ENCODE results near the gene PRUNE2. TPM values are rescaled to one million over a fixed set of nuclear protein-coding genes. Genes with fewer than 3 reads are reported as not detected.

The PRUNE2 gene
- total RNA-seq, 6 experiments from 2014 or later = 1.4 to 3.3 (median 2.1) TPM

GRCh38 chr9:76873821-76874220 is 32.1 kb downstream of the PRUNE2 start:
- Histone ChIP-seq H3K27ac (no peak overlapping the region), H3K4me1 (no peaks in the 10 kb centered on the region), H3K4me3 (no peak overlapping the region), H3K27me3 (no peaks in the 10 kb centered on the region), H3K36me3 (no peaks in the 10 kb centered on the region), H3K9me3 (no peaks in the 10 kb centered on the region)
- TF ChIP-seq CTCF (IDR thresholded peaks at IDR 0.05) (no peak), POLR2A (IDR thresholded peaks at IDR 0.05) (no peak)
- no peak for ATAC-seq
- DNase-seq = no peak
- WGBS (ENCODE audit: insufficient coverage, low coverage, low lambda C conversion rate, missing lambda C conversion rate) = 50% methylated on average over 2 of the region's 2 CpGs
- intact Hi-C loops (cut with DNase I) = no loop called here

- intact Hi-C loops (cut with DNase I) = no loop called here
These were observed 32.7 kb downstream of the PRUNE2 start for GRCh38 chr9:76873056-76873792.

GRCh38 chr9:76868897-76869296 is 37.0 kb downstream of the PRUNE2 start:
- Histone ChIP-seq H3K9me3 (no peaks in the 10 kb centered on the region), H3K36me3 (no peaks in the 10 kb centered on the region), H3K4me3 (no peak overlapping the region), H3K27ac (no peak overlapping the region), H3K4me1 (no peaks in the 10 kb centered on the region), H3K27me3 (no peaks in the 10 kb centered on the region)
- TF ChIP-seq POLR2A (IDR thresholded peaks at IDR 0.05) (no peak), CTCF (IDR thresholded peaks at IDR 0.05) (no peak)
- intact Hi-C loops (cut with DNase I) = no loop called here
- DNase-seq (no peak), ATAC-seq (no peak)
- WGBS (ENCODE audit: insufficient coverage, low coverage, low lambda C conversion rate, missing lambda C conversion rate) = 46% methylated on average over 11 of the region's 13 CpGs

More at GRCh38 chr9:76873056-76873792, 32.7 kb downstream of the PRUNE2 start:
- DNase-seq = no peak
- H3K4me3 ChIP-seq = no peak overlapping the region
- TF ChIP-seq CTCF (IDR thresholded peaks at IDR 0.05) (no peak), POLR2A (IDR thresholded peaks at IDR 0.05) (no peak)
- no peaks in the 10 kb centered on the region for H3K4me1 ChIP-seq
- no peaks in the 10 kb centered on the region for H3K36me3 ChIP-seq
- no peak for ATAC-seq
- H3K27ac ChIP-seq = no peak overlapping the region
- H3K9me3 ChIP-seq = no peaks in the 10 kb centered on the region
- 20% methylated on average over 13 of the region's 13 CpGs for WGBS (ENCODE audit: insufficient coverage, low coverage, low lambda C conversion rate, missing lambda C conversion rate)
- no peaks in the 10 kb centered on the region for H3K27me3 ChIP-seq

GRCh38 chr9:76866689-76867088 is 39.2 kb downstream of the PRUNE2 start:
- no peaks in the 10 kb centered on the region for H3K4me1 ChIP-seq
- intact Hi-C loops (cut with DNase I) = no loop called here
- no peaks in the 10 kb centered on the region for H3K27me3 ChIP-seq
- no peak overlapping the region for H3K4me3 ChIP-seq
- ATAC-seq (no peak), DNase-seq (no peak)
- 30% methylated on average over 7 of the region's 7 CpGs for WGBS (ENCODE audit: insufficient coverage, low coverage, low lambda C conversion rate, missing lambda C conversion rate)
- H3K9me3 ChIP-seq = no peaks in the 10 kb centered on the region
- TF ChIP-seq POLR2A (IDR thresholded peaks at IDR 0.05) (no peak), CTCF (IDR thresholded peaks at IDR 0.05) (no peak)
- no peak overlapping the region for H3K27ac ChIP-seq
- no peaks in the 10 kb centered on the region for H3K36me3 ChIP-seq
